Middle frontal gyrus (tissue), 1 donor: ENCODE data around the gene SHMT1.

ENCODE experiments used
- DNase-seq: peaks from one replicate; pipeline ENCODE4 v3.0.0-alpha.2; 2015; ENCODE audit warnings: low spot score; ENCODE audit errors: extremely low spot score

Gene SHMT1

GRCh38 chr17:18291718-18292540 lies 71.4 kb downstream of the SHMT1 start:
- DNase-seq, result no peak

DNA sequence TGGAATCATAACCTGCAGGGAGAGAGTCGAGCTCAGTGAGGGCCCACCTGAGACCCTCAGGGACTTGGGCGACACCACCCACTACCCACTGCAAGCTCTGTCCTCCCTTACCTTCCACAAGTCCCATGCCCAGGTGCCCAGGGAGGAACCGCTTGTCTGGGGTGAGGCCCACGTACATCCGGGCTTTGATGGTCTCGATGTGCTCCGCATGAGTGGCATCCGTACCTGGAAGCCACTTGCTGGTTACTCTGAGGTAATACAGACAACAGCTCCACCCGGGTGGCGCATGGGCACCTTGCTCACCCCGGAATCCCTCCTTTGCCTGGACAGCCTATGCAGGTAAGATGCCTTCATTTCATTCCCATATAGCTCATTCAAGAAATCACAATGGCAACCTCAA lies 78.1 kb downstream of the SHMT1 start:
- DNase-seq, result no peak

DNA sequence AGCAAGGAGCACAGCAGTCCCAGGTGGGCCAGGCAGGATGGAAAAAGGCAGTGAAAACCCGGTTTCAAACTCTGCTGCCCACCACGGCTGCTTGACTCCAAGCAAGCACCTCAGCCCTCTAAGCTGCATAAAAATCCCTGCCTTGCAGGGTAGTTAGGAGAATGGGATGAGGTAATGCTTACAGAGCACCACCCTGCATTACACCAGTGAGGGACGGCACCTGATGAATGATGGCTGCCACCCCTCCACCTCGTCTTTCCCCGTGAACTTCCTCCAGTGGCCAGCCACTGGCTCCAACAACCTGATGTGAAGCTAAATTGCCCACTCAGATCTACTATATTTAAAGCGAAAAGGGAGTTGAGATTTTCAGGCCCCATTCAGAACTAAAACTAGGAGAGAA lies 81.6 kb downstream of the SHMT1 start:
- DNase-seq, result no peak

GRCh38 chr17:18280766-18281371 lies 82.5 kb downstream of the SHMT1 start:
- DNase-seq, result no peak

GRCh38 chr17:18280249-18280648 lies 83.1 kb downstream of the SHMT1 start:
- no peak for DNase-seq

DNA sequence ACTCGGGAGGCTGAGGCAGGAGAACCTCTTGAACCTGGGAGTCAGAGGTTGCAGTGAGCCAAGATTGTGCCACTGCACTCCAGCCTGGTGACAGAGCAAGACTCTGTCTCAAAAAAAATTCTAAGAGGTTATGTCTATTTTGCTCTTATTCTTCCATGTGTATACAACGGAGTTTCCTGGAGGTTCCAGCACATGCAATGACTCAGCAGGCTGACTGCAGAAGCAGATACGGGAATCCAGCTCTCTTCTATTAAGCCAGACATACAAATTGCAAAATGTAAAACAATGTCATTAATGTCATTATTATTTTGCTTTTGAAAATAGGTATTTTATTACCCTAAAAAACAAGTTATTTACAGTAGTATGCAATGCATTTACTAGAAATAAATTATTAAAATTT lies 84.5 kb downstream of the SHMT1 start:
- no peak for DNase-seq
